OCI-LY7 (cell line): ENCODE results near the gene KRTAP5-10. TPM values are rescaled to one million over a fixed set of nuclear protein-coding genes. Genes with fewer than 3 reads are reported as not detected.
"Not testable (repeated sequence)": the region's sequence is repeated elsewhere in the genome, so short reads cannot be mapped to it uniquely, and the experiment has no call there.

Source experiments
- BruUV-seq: library from RNA; stranded (reverse); fragments of 400-500 nt; replicated peaks from 2 replicates; lab custom pipeline; 2021; lab: Mats Ljungman, UMichigan
- CTCF ChIA-PET: fragments of 300-600 bp; sonication (Branson Sonifier 250); formaldehyde crosslinking; loops from one replicate; lab custom pipeline; 2022; ENCODE audit warnings: antibody characterized with exemption; ENCODE audit not compliant: unreplicated experiment; lab: Charles Lee
- POLR2A ChIA-PET: fragments of 300-600 bp; sonication (Branson Sonifier 250); formaldehyde crosslinking; loops from one replicate; lab custom pipeline; 2022; ENCODE audit warnings: antibody characterized with exemption; lab: Charles Lee
- DNase-seq: peaks from one replicate; pipeline ENCODE4 v3.0.0-alpha.2; 2015; ENCODE audit warnings: low spot score
- H2AFZ ChIP-seq: fragments of 200-600 bp; sonication (generic), shearing (Covaris generic); 2 replicates; pipeline ENCODE4 v1.6.1; 2014; ENCODE audit warnings: mild to moderate bottlenecking, antibody characterized with exemption, low read length, moderate library complexity
- H3K27ac ChIP-seq: fragments of 200-600 bp; sonication (generic); 2 replicates; pipeline ENCODE4 v1.5.1; 2014; ENCODE audit warnings: mixed run types, low read depth, mild to moderate bottlenecking, moderate library complexity, low read length, inconsistent platforms; ENCODE audit not compliant: poor library complexity, severe bottlenecking
- H3K36me3 ChIP-seq: fragments of 200-600 bp; sonication (generic); 2 replicates; pipeline ENCODE4 v1.6.1; 2014; ENCODE audit warnings: mild to moderate bottlenecking, antibody characterized with exemption, low read length, moderate library complexity, mixed read lengths; ENCODE audit not compliant: insufficient read depth
- H3K4me1 ChIP-seq: fragments of 200-600 bp; sonication (generic); 2 replicates; pipeline ENCODE4 v1.5.1; 2014; ENCODE audit warnings: mild to moderate bottlenecking, low read length; ENCODE audit not compliant: insufficient read depth, poor library complexity, severe bottlenecking
- H3K4me2 ChIP-seq: fragments of 200-600 bp; sonication (generic); 2 replicates; pipeline ENCODE4 v1.6.1; 2014; ENCODE audit warnings: mild to moderate bottlenecking, low read length
- H3K4me3 ChIP-seq: fragments of 200-600 bp; sonication (generic); 2 replicates; pipeline ENCODE4 v1.5.1; 2014; ENCODE audit warnings: mild to moderate bottlenecking, low read depth, low read length; ENCODE audit not compliant: poor library complexity, severe bottlenecking
- H3K79me2 ChIP-seq: fragments of 200-600 bp; sonication (generic); 2 replicates; pipeline ENCODE4 v1.6.1; 2016; ENCODE audit warnings: low read depth, mild to moderate bottlenecking, low read length, moderate library complexity, mixed read lengths; ENCODE audit not compliant: insufficient read depth
- H3K9me2 ChIP-seq: fragments of 200-600 bp; sonication (generic); 2 replicates; pipeline ENCODE4 v1.6.1; 2016; ENCODE audit warnings: mild to moderate bottlenecking, low read length, mixed read lengths; ENCODE audit not compliant: insufficient read depth
- H3K9me3 ChIP-seq: fragments of 200-600 bp; sonication (generic); 2 replicates; pipeline ENCODE4 v1.6.1; 2014; ENCODE audit warnings: mild to moderate bottlenecking, mixed run types, low read length, mixed read lengths
- H4K20me1 ChIP-seq: fragments of 200-600 bp; sonication (generic); 2 replicates; pipeline ENCODE4 v1.6.1; 2014; ENCODE audit warnings: mild to moderate bottlenecking, antibody characterized with exemption, low read length, moderate library complexity, mixed read lengths; ENCODE audit not compliant: insufficient read depth
- intact Hi-C: fragments of 100-400 bp; cut with micrococcal nuclease; formaldehyde crosslinking; loops from one replicate; pipeline ENCODE4 v1.10.0; 2022; ENCODE audit not compliant: unreplicated experiment
- total RNA-seq, 2 experiments: library from RNA; depleted of rRNA in 1 of 2; stranded (reverse); fragments of >200 nt in 1 of 2; shearing (Covaris generic) in 1 of 2; gene quantifications; 2 replicates each; pipeline ENCODE4 v1.2.3, GENCODE V29; 2014 to 2022

Gene KRTAP5-10
- total RNA-seq, 2 experiments from 2014 or later: not detected

DNA sequence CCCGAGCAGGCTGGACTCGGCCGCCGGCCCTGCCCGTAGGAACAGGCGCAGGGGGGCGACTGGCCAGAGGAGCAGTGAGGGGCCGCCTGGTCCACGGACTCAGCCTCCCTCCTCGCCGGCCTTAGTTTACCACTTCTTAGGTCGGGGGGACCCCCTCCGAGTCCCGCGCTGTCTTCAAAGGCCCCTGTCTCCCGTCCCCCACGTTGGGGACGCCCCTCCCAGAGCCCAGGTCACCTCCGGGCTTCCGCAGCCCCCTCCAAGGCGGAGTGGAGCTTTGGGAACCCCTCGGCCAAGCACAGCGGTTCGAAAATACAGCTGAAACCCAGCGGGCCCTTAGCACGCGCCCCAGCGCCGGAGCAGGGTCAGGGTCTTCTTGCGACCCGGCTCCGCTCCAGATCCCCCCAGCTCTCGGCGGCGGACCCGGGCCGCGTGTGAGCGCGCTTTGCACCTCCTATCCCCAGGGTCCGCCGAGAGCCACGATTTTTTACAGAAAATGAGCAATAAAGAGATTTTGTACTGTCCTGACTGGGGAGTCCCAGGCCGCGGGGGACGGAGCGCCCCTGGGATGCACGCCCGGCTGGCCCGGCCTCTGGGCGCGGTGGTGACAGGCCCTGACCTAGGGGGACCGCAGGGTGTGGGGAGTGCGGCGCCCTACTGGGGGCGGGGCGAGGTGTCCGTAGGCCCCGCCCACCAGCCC, 42.3 kb downstream of the KRTAP5-10 start:
- H2AFZ ChIP-seq, intact Hi-C loops, H4K20me1 ChIP-seq, H3K4me2 ChIP-seq, H3K27ac ChIP-seq, BruUV-seq, H3K4me3 ChIP-seq, CTCF ChIA-PET, H3K9me3 ChIP-seq, H3K4me1 ChIP-seq, H3K79me2 ChIP-seq, H3K9me2 ChIP-seq, H3K36me3 ChIP-seq, POLR2A ChIA-PET, DNase-seq: not testable (repeated sequence)

DNA sequence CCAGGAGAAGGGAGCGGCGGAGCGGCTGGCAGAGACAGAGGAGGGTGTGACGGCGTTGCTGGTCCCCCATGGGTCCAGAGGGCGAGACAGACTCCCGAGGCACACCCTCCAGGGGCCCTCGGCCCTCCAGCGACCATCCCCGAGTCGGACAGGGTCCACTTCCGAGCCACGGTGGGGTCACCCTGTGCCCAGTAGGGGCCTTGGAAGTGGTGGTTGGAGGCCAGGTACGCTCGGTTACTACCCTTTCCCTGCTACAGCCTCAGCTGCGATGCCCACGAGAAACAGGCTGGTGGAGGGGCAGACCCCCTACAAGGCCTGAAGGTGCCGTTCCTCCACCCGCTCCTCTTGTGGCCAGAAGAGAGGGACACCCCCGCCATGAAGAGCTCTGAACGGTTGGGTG, 42.9 kb downstream of the KRTAP5-10 start:
- H3K36me3 ChIP-seq, H4K20me1 ChIP-seq, H3K79me2 ChIP-seq, intact Hi-C loops, BruUV-seq, H3K9me2 ChIP-seq, H3K4me1 ChIP-seq, POLR2A ChIA-PET, H3K9me3 ChIP-seq, H3K4me3 ChIP-seq, H3K4me2 ChIP-seq, DNase-seq, H3K27ac ChIP-seq, CTCF ChIA-PET, H2AFZ ChIP-seq: not testable (repeated sequence)

DNA sequence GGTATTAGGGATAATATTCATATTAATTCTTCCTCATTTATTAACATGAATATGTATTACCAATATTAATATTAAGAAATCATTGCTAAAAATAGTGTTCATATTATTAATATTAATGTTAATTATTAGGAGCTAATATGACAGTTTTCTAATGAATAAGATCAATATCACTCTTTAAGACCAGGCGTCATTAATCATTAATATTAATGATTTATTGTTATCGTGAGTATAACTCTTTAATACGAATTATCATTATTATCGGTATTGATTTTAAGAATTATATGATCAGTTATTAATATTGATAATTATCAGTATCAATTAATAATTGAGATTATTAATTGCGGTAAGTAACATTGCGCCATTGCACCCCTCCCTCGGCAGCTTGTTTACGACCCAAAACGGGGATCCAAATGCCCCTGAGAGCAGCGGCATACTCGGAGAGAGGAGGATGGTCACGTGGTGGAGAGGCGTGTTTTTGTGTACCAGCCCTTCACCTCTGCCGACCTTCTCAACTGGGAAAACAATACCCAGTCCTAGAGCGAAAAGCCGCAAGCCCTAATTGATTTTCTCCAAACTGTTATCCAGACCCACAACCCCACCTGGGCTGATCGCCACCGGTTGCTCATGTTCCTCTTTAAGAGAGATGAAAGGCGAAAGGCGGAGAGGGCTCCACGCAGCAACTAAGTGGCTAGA, 46.0 kb downstream of the KRTAP5-10 start:
- H3K36me3 ChIP-seq, DNase-seq, H3K9me2 ChIP-seq, CTCF ChIA-PET, BruUV-seq, H3K27ac ChIP-seq, H3K79me2 ChIP-seq, H4K20me1 ChIP-seq, POLR2A ChIA-PET, H3K4me3 ChIP-seq, intact Hi-C loops, H3K4me2 ChIP-seq, H3K4me1 ChIP-seq, H2AFZ ChIP-seq, H3K9me3 ChIP-seq: not testable (repeated sequence)

DNA sequence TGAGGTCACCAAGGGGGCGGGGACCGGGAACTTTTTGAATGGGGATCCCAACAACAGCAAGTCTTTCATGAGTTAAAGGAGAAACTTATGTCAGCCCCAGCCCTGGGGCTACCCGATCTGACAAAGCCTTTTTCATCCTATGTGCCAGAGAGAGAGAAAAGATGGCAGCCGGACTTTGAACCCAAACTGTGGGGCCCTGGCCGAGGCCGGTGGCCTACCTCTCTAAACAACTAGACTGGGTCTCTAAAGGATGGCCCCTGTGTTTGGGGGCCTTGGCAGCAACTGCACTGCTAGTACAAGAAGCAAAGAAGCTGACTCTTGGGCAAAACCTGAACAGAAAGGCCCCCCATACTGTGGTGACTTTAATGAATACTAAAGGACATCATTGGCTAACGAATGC, 48.6 kb downstream of the KRTAP5-10 start:
- POLR2A ChIA-PET, H3K36me3 ChIP-seq, BruUV-seq, H3K4me1 ChIP-seq, H3K9me2 ChIP-seq, H3K79me2 ChIP-seq, H2AFZ ChIP-seq, H3K9me3 ChIP-seq, H3K27ac ChIP-seq, DNase-seq, H3K4me3 ChIP-seq, intact Hi-C loops, CTCF ChIA-PET, H3K4me2 ChIP-seq, H4K20me1 ChIP-seq: not testable (repeated sequence)

DNA sequence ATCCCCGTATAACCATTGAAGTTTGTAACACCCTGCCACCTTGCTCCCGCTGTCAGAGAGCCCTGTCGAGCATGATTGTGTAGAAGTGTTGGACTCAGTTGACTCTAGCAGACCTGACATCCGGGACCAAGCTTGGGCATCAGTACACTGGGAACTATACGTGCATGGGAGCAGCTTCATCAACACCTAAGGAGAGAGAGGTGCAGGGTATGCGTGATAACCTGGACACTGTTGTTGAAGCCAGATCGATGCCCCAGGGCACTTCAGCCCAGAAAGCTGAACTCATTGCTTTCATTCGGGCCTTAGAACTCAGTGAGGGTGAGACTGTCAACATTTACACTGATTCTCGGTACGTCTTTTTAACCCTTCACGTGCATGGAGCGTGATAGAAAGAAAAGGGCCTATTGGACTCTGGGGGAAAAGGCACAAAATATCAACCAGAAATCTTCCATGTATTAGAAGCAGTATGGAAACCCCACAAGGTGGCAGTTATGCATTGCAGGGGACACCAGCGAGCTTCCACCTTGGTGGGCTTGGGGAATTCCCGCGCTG, 49.1 kb downstream of the KRTAP5-10 start:
- H4K20me1 ChIP-seq, H3K27ac ChIP-seq, H3K9me3 ChIP-seq, CTCF ChIA-PET, H3K4me3 ChIP-seq, H3K79me2 ChIP-seq, intact Hi-C loops, H3K4me2 ChIP-seq, H3K4me1 ChIP-seq, BruUV-seq, POLR2A ChIA-PET, DNase-seq, H3K9me2 ChIP-seq, H3K36me3 ChIP-seq, H2AFZ ChIP-seq: not testable (repeated sequence)

DNA sequence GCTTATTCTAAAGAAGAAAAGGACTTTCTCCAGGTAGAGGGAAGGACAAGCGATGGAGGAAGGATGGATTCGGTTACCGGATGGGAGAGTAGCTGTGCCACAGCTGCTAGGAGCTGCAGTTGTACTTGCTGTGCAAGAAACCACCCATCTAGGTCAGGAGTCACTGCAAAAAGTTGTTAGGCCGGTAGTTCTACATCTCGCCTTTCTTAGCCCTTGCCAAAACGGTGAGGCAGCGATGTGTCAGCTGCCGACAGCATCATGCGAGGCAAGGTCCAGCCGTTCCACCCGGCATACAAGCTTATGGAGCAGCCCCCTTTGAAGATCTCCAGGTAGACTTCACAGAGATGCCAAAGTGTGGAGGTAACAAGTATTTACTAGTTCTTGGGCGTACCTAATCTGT, 49.6 kb downstream of the KRTAP5-10 start:
- DNase-seq, H3K4me2 ChIP-seq, H4K20me1 ChIP-seq, H3K27ac ChIP-seq, CTCF ChIA-PET, H3K9me2 ChIP-seq, H3K4me1 ChIP-seq, H3K36me3 ChIP-seq, H3K79me2 ChIP-seq, intact Hi-C loops, H3K9me3 ChIP-seq, POLR2A ChIA-PET, H2AFZ ChIP-seq, H3K4me3 ChIP-seq, BruUV-seq: not testable (repeated sequence)
